GM19324 (cell line): ENCODE results near the gene ZFP36L1.

Experiments
- ATAC-seq: cut with Tn5 transposase; IDR thresholded peaks from one replicate; pipeline ENCODE4 v1.9.1; 2021; ENCODE audit warnings: mild to moderate bottlenecking, moderate library complexity; ENCODE audit not compliant: unreplicated experiment, low FRiP score

Gene ZFP36L1

GRCh38 chr14:68816943-68817430 lies 24.1 kb upstream of the ZFP36L1 start:
- no peak for ATAC-seq

- peak; percentile 59 for ATAC-seq
These were observed 23.5 kb upstream of the ZFP36L1 start for GRCh38 chr14:68816183-68816942.

GRCh38 chr14:68815298-68816182 lies 22.7 kb upstream of the ZFP36L1 start:
- ATAC-seq = peak; percentile 4

GRCh38 chr14:68814539-68815297 lies 21.9 kb upstream of the ZFP36L1 start:
- peak; percentile 26 for ATAC-seq

- ATAC-seq = no peak
These were observed 21.3 kb upstream of the ZFP36L1 start for GRCh38 chr14:68814238-68814538.

- no peak for ATAC-seq
These were observed 20.5 kb upstream of the ZFP36L1 start for GRCh38 chr14:68813318-68813838.

GRCh38 chr14:68811171-68811570 lies 18.3 kb upstream of the ZFP36L1 start:
- ATAC-seq = no peak

- ATAC-seq = no peak
These were observed 17.6 kb upstream of the ZFP36L1 start for GRCh38 chr14:68810173-68811153.

GRCh38 chr14:68809524-68809923 lies 16.7 kb upstream of the ZFP36L1 start:
- no peak for ATAC-seq

- no peak for ATAC-seq
These were observed 16.0 kb upstream of the ZFP36L1 start for GRCh38 chr14:68808696-68809480.

GRCh38 chr14:68807987-68808386 lies 15.1 kb upstream of the ZFP36L1 start:
- no peak for ATAC-seq

- ATAC-seq = no peak
These were observed 14.3 kb upstream of the ZFP36L1 start for GRCh38 chr14:68807148-68807600.

GRCh38 chr14:68806526-68807147 lies 13.8 kb upstream of the ZFP36L1 start:
- ATAC-seq = no peak

- ATAC-seq = no peak
These were observed 12.5 kb upstream of the ZFP36L1 start for GRCh38 chr14:68805414-68805813.

GRCh38 chr14:68801631-68802030 lies 8.8 kb upstream of the ZFP36L1 start:
- no peak for ATAC-seq

GRCh38 chr14:68800953-68801352 lies 8.1 kb upstream of the ZFP36L1 start:
- no peak for ATAC-seq

- ATAC-seq = no peak
These were observed 7.5 kb upstream of the ZFP36L1 start for GRCh38 chr14:68800390-68800789.

- no peak for ATAC-seq
These were observed 5.8 kb upstream of the ZFP36L1 start for GRCh38 chr14:68798621-68799020.
